HL-60 (cell line): ENCODE measurements around the gene RAB3C.

Source experiments
- DNase-seq, 2 experiments: peaks; one replicate each; pipeline ENCODE4 v3.0.0-alpha.2; 2010 to 2020; ENCODE audit warnings: low read depth in 1 of 2, low spot score in 1 of 2
- H3K27ac ChIP-seq: fragments of 250-450 bp; sonication (Bioruptor Pico); replicated peaks from 2 replicates; pipeline ENCODE4 v1.5.1; 2020; ENCODE audit warnings: mild to moderate bottlenecking, moderate library complexity
- H3K27me3 ChIP-seq: fragments of 250-450 bp; sonication (Bioruptor Pico); 2 replicates; pipeline ENCODE4 v1.5.1; 2021; ENCODE audit warnings: mild to moderate bottlenecking, moderate library complexity; ENCODE audit not compliant: insufficient read depth, poor library complexity, severe bottlenecking
- H3K4me3 ChIP-seq: replicated peaks from 2 replicates; pipeline ENCODE4 v1.5.1; 2011; ENCODE audit warnings: mild to moderate bottlenecking, control low read depth, low read length; ENCODE audit not compliant: insufficient read depth
- GABPA ChIP-seq: IDR thresholded peaks from 2 replicates; pipeline ENCODE4 v1.6.1; 2012; ENCODE audit warnings: low read depth
- POLR2AphosphoS5 ChIP-seq: IDR thresholded peaks from 2 replicates; pipeline ENCODE4 v1.6.1; 2012; ENCODE audit warnings: low read depth
- SPI1 ChIP-seq: IDR thresholded peaks from 2 replicates; pipeline ENCODE4 v1.6.1; 2012; ENCODE audit warnings: low read depth, mild to moderate bottlenecking, borderline replicate concordance
- TF ChIP-seq, protein P1 (sequence below): IDR thresholded peaks from 2 replicates; pipeline ENCODE4 v1.6.1; 2012; ENCODE audit warnings: low read depth; ENCODE audit not compliant: insufficient replicate concordance
- TF ChIP-seq, protein P2 (sequence below): IDR thresholded peaks from one replicate; pipeline ENCODE4 v1.5.1; 2011; ENCODE audit warnings: low read length, control low read depth, inconsistent platforms; ENCODE audit not compliant: insufficient read depth

The RAB3C gene

DNA sequence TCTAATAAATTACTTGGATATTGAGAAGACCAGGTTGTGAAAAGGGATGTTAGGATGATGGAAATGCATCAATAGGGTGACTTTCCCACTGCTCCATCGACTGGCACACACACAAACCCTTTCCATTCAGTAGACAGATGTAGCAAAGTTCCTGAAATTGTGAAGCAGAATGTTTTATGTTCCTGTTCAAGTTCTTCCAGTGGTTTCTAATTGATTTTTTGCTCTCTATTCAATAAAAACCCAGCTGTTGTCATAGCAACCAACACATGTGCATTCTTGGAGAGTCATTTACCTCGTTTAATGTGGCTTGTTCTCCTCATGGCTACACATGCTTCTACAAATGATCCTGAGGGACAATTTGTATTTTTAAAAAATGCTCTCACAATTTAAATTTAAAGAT is 244.6 kb downstream of the RAB3C start:
- TF ChIP-seq, protein P1, sequence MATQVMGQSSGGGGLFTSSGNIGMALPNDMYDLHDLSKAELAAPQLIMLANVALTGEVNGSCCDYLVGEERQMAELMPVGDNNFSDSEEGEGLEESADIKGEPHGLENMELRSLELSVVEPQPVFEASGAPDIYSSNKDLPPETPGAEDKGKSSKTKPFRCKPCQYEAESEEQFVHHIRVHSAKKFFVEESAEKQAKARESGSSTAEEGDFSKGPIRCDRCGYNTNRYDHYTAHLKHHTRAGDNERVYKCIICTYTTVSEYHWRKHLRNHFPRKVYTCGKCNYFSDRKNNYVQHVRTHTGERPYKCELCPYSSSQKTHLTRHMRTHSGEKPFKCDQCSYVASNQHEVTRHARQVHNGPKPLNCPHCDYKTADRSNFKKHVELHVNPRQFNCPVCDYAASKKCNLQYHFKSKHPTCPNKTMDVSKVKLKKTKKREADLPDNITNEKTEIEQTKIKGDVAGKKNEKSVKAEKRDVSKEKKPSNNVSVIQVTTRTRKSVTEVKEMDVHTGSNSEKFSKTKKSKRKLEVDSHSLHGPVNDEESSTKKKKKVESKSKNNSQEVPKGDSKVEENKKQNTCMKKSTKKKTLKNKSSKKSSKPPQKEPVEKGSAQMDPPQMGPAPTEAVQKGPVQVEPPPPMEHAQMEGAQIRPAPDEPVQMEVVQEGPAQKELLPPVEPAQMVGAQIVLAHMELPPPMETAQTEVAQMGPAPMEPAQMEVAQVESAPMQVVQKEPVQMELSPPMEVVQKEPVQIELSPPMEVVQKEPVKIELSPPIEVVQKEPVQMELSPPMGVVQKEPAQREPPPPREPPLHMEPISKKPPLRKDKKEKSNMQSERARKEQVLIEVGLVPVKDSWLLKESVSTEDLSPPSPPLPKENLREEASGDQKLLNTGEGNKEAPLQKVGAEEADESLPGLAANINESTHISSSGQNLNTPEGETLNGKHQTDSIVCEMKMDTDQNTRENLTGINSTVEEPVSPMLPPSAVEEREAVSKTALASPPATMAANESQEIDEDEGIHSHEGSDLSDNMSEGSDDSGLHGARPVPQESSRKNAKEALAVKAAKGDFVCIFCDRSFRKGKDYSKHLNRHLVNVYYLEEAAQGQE, result no peak
- no peak for TF ChIP-seq GABPA
- TF ChIP-seq, protein P2, sequence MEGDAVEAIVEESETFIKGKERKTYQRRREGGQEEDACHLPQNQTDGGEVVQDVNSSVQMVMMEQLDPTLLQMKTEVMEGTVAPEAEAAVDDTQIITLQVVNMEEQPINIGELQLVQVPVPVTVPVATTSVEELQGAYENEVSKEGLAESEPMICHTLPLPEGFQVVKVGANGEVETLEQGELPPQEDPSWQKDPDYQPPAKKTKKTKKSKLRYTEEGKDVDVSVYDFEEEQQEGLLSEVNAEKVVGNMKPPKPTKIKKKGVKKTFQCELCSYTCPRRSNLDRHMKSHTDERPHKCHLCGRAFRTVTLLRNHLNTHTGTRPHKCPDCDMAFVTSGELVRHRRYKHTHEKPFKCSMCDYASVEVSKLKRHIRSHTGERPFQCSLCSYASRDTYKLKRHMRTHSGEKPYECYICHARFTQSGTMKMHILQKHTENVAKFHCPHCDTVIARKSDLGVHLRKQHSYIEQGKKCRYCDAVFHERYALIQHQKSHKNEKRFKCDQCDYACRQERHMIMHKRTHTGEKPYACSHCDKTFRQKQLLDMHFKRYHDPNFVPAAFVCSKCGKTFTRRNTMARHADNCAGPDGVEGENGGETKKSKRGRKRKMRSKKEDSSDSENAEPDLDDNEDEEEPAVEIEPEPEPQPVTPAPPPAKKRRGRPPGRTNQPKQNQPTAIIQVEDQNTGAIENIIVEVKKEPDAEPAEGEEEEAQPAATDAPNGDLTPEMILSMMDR, result no peak
- TF ChIP-seq POLR2AphosphoS5, result no peak
- TF ChIP-seq SPI1, result no peak
- no peaks in the 10 kb centered on the region for H3K27me3 ChIP-seq
- H3K4me3 ChIP-seq, result no peak overlapping the region
- no peak overlapping the region for H3K27ac ChIP-seq
- no peak for DNase-seq

DNA sequence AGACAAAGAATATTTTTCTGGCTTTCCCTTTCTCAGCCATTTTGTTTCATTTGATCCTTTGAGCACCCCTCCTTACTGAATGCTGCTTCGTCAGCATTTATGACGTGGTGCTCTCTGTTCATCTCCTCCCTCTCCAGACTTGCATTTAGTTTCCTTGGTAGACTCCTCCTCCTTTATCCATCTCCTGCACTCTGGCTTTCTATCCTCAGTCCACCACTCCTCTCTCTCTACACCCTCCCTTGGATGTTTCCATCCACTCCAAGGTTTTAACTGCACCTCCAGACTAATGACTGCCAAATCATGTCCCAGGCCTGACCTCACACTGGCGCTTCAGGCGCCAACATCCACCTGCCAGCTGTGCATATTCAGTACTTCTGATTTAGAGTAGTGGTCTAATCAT is 245.4 kb downstream of the RAB3C start:
- no peak overlapping the region for H3K4me3 ChIP-seq
- DNase-seq, result no peak
- H3K27ac ChIP-seq, result no peak overlapping the region
- TF ChIP-seq POLR2AphosphoS5 (no peak), GABPA (no peak), SPI1 (no peak)
- TF ChIP-seq, protein P1, result no peak
- TF ChIP-seq, protein P2, result no peak
- H3K27me3 ChIP-seq, result no peaks in the 10 kb centered on the region

DNA sequence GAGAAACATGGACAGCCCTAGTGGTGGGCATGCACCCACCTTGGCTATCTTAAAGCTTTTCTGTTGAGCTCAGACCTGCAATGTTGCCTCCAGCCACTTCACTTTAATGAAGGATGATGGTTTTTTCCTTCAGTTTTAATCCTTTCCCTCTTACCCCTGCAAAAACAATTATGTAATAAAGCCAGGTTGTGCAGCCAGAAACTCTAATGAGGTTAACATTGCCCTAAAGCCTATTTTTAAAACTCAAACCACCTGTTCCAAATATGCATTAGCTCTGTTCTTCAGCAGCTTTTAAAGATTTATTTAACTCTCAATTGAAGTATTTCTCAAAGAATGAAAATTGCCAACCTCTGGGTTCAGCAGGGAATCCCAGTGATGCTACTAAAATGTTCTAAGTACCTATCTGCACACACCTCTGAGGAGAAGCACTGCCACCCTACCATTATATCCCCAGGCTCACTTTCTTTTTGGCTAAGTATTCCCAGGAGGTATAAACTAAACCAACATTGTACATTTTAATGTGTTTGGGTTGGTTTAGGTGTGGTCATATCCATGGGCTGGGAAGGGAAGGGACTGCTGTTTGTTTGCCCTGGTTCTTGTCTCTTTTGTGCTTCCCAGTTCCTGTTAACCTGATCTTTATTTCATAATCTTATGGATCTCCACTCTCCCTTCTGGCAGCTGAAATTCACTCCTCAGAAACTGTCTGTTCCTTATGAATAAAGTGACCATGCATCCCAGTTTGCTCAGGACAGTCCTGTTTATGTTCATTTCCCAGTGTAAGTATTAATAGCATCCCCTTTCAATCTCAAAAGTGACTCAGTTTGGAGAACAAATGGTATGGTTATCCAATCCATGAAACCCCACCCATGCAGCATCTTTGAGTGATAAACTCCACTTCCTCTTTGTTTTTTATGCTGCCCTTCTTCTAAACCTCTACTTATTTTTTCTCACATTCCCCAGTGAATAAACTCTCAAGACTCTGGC is 251.7 kb downstream of the RAB3C start:
- no peak overlapping the region for H3K27ac ChIP-seq
- no peak for DNase-seq
- TF ChIP-seq, protein P1, result no peak
- TF ChIP-seq, protein P2, result no peak
- no peak for TF ChIP-seq GABPA
- TF ChIP-seq SPI1, result peak; percentile 33; the same call in 1 of the 2 replicates
- no peak for TF ChIP-seq POLR2AphosphoS5
- H3K4me3 ChIP-seq, result no peak overlapping the region
- no peaks in the 10 kb centered on the region for H3K27me3 ChIP-seq
